Thyroid gland (tissue), 4 donors: ENCODE measurements around the gene PDIK1L. TPM values are rescaled to one million over a fixed set of nuclear protein-coding genes. Genes with fewer than 3 reads are reported as not detected.
A peak's percentile ranks its signal among the peaks of the same experiment; 100 is the strongest.
"Not testable (repeated sequence)": the region's sequence is repeated elsewhere in the genome, so short reads cannot be mapped to it uniquely, and the experiment has no call there.

Experiments
- DNase-seq, 2 donors: peaks; one replicate each; pipeline ENCODE4 v3.0.0-alpha.2; 2019
- H3K27ac ChIP-seq, 3 donors: fragments of 200-600 bp; sonication (generic); 1 replicate in 2 of 3; 2 replicates in 1 of 3; pipeline ENCODE4 v1.5.1; 2016 to 2019; ENCODE audit warnings: mild to moderate bottlenecking in 1 of 3, moderate library complexity in 1 of 3
- H3K27me3 ChIP-seq: fragments of 200-600 bp; sonication (generic); one replicate; pipeline ENCODE4 v1.5.1; 2019
- H3K36me3 ChIP-seq, 2 donors: fragments of 200-600 bp; sonication (generic); one replicate each; pipeline ENCODE4 v1.5.1; 2016 to 2019
- H3K4me1 ChIP-seq, 2 donors: fragments of 200-600 bp; sonication (generic); one replicate each; pipeline ENCODE4 v1.5.1; 2017 to 2019
- H3K4me3 ChIP-seq, 3 donors: fragments of 200-600 bp; sonication (generic); replicated peaks in 1 of 3; 1 replicate in 2 of 3; 2 replicates in 1 of 3; pipeline ENCODE4 v1.5.1; 2016; ENCODE audit warnings: mild to moderate bottlenecking in 1 of 3
- H3K9me3 ChIP-seq: fragments of 200-600 bp; sonication (generic); one replicate; pipeline ENCODE4 v1.5.1; 2017
- POLR2A ChIP-seq, 2 donors: fragments of 450-650 bp; IDR thresholded peaks; one replicate each; pipeline ENCODE4 v1.6.1; 2017; ENCODE audit warnings: antibody characterized with exemption in 2 of 2, mild to moderate bottlenecking in 2 of 2, moderate library complexity in 1 of 2
- WGBS, 2 donors: methylation state at CpG; one replicate each; pipeline ENCODE4 v1.1.5; 2017; 5-methylcytosine and 5-hydroxymethylcytosine counted together
- intact Hi-C: fragments of 100-400 bp; cut with DNase I; formaldehyde crosslinking; loops from one replicate; pipeline ENCODE4 v1.15.1; 2023
- total RNA-seq, 4 donors: library from RNA; depleted of rRNA; stranded (reverse); fragments of >200 nt; gene quantifications; one replicate each; pipeline ENCODE4 v1.2.3, GENCODE V29; 2016
- TF ChIP-seq, protein P1 (sequence below), 6 experiments: fragments of 200-600 bp in 3 of 6; fragments of 450-650 bp in 3 of 6; sonication (generic) in 3 of 6; IDR thresholded peaks; one replicate each; pipeline ENCODE4 v1.5.1; 2016 to 2019; ENCODE audit warnings: antibody characterized with exemption in 6 of 6, mild to moderate bottlenecking in 2 of 6, inconsistent platforms in 1 of 6, moderate library complexity in 1 of 6

The PDIK1L gene
- total RNA-seq, 4 donors from 2014 or later, result 24.2 to 39.0 (median 25.5) TPM

DNA sequence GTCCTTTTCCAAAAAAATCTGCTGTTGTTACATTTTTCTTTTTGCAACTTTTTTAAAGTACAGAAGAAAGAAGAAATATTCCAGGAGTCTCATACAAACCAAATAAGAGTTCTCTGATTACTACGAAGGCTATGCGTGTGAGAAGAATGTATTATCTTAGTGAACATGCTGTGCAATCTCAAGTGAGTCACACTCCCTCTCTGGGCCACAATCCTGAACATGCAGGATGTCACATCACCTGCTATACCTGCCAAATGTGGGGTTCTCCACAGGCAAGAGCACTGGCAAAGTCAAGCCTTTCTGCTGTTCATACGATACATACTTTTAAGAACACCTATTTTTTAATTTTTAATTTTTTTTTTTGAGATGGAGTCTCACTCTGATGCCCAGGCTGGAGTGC lies 22.5 kb upstream of the PDIK1L start:
- TF ChIP-seq, protein P1, sequence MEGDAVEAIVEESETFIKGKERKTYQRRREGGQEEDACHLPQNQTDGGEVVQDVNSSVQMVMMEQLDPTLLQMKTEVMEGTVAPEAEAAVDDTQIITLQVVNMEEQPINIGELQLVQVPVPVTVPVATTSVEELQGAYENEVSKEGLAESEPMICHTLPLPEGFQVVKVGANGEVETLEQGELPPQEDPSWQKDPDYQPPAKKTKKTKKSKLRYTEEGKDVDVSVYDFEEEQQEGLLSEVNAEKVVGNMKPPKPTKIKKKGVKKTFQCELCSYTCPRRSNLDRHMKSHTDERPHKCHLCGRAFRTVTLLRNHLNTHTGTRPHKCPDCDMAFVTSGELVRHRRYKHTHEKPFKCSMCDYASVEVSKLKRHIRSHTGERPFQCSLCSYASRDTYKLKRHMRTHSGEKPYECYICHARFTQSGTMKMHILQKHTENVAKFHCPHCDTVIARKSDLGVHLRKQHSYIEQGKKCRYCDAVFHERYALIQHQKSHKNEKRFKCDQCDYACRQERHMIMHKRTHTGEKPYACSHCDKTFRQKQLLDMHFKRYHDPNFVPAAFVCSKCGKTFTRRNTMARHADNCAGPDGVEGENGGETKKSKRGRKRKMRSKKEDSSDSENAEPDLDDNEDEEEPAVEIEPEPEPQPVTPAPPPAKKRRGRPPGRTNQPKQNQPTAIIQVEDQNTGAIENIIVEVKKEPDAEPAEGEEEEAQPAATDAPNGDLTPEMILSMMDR (IDR thresholded peaks at IDR 0.05), result no peak
- TF ChIP-seq POLR2A (IDR thresholded peaks at IDR 0.05), result no peak
- Histone ChIP-seq H3K27me3 (no peaks in the 10 kb centered on the region), H3K9me3 (no peaks in the 10 kb centered on the region), H3K27ac (no peak overlapping the region), H3K36me3 (no peaks in the 10 kb centered on the region), H3K4me1 (peaks cover 0 to 4% of the 10 kb centered on the region in 2 donors), H3K4me3 (no peak overlapping the region)
- no peak for DNase-seq
- intact Hi-C loops, result no loop called here
- 94% methylated on average over 3 of the region's 3 CpGs for WGBS, 2 donors

DNA sequence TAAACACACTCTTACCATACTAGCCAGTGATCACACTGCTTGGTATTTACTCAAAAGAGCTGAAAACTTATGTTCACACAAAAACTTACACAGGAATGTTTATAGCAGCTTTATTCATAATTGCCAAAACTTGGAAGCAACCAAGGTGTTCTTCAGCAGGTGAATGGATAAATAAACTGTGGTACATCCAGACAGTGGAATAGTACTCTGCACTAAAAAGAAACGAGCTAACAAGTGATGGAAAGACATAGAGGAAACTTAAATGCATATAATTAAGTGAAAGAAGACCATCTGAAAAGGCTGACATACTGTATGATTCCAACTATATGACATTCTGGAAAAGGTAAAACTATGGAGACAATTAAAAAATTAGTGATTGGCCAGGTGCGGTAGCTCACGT lies 20.7 kb upstream of the PDIK1L start:
- Histone ChIP-seq H3K36me3 (no peaks in the 10 kb centered on the region), H3K4me3 (no peak overlapping the region), H3K4me1 (peaks cover 0 to 14% of the 10 kb centered on the region in 2 donors), H3K27me3 (no peaks in the 10 kb centered on the region), H3K27ac (no peak overlapping the region), H3K9me3 (no peaks in the 10 kb centered on the region)
- intact Hi-C loops, result no loop called here
- WGBS, 2 donors, result 89 to 96% methylated on average over 3 of the region's 3 CpGs
- no peak for DNase-seq
- TF ChIP-seq, protein P1 (IDR thresholded peaks at IDR 0.05), result no peak
- TF ChIP-seq POLR2A (IDR thresholded peaks at IDR 0.05), result no peak

DNA sequence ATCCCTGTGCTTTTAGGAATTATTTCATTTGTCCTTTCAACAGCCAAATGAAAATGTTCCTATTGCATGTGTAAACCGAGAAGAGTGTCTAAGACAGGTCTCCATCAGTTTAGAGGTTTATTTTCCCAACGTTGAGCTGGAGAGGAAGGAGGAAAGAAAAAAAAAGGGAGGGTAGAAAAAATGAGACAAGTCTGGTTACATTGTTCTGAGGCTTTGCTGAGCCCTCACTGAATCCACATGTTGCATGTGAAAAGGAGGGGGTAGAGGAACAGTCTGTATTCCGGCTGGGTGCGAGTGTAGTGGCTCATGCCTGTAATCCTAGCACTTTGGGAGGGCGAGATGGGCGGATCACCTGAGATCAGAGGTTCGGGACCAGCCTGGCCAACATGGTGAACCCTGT lies 19.2 kb upstream of the PDIK1L start:
- 55 to 63% methylated on average over 7 of the region's 7 CpGs for WGBS, 2 donors
- no peaks in the 10 kb centered on the region for H3K27me3 ChIP-seq
- DNase-seq, result no peak
- H3K4me3 ChIP-seq, result no peak overlapping the region
- no peak for TF ChIP-seq POLR2A (IDR thresholded peaks at IDR 0.05)
- no peak overlapping the region for H3K27ac ChIP-seq
- H3K9me3 ChIP-seq, result no peaks in the 10 kb centered on the region
- intact Hi-C loops, result no loop called here
- H3K36me3 ChIP-seq, result no peaks in the 10 kb centered on the region
- peaks cover 0 to 14% of the 10 kb centered on the region in 2 donors for H3K4me1 ChIP-seq

DNA sequence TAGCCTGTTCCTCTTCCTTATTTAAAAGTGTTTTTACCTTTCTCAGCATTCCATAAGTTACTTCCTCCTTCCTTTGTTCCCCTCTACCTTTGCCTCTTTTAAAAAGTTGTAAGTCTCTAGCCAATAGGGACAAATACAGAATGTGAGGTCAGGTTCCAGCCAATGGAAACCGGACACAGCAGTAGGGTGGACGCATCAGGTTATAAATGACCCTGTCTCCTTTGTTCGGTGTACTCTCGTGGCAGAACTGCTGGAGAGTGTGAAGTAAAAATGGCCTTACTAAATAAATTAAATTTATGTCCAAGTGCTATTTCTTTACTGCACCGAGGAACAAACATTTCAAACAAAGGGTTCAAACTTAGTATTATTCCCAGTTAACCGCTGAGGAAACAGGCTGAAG lies 18.1 kb upstream of the PDIK1L start:
- peak overlapping the region in 1 of 3 donors; percentile 33 for H3K27ac ChIP-seq
- H3K4me3 ChIP-seq, H3K9me3 ChIP-seq, H3K27me3 ChIP-seq, DNase-seq, intact Hi-C loops, H3K36me3 ChIP-seq: not testable (repeated sequence)
- H3K4me1 ChIP-seq, result peaks cover 0 to 14% of the 10 kb centered on the region in 2 donors
- 53 to 56% methylated on average over 6 of the region's 6 CpGs for WGBS, 2 donors

DNA sequence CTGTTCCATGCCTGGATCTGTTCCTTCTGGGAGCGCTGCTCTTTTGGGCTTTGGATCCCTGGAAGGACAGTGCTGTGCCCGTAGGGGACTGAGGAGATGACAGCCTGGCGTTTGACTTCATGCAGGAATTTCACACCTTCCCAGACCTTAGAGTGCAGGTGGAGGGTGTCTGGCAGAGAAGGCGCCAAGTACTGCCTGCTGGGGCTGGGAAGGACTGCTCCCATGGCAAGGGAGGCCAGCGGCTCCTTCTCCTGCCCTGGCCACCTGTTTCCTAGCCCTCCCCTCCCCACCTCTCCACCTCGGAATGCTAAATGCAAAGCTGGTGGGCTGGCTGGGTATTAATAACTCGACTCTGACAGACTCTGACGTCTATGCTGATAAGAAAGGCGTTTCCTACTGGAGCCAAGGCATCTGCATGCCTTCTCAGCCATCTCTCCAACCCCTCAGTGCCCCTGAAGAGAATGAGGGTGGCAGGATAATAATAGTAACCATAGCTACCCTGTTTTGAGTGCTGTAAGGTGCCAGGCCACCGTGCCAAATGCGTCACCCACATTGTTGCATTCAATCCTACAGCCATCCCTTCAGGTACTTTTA lies 17.5 kb upstream of the PDIK1L start:
- Histone ChIP-seq H3K27me3 (no peaks in the 10 kb centered on the region), H3K9me3 (no peaks in the 10 kb centered on the region), H3K36me3 (no peaks in the 10 kb centered on the region), H3K27ac (peak overlapping the region in 2 of 3 donors; percentile 33 to 35), H3K4me3 (no peak overlapping the region), H3K4me1 (peaks cover 0 to 14% of the 10 kb centered on the region in 2 donors)
- TF ChIP-seq, protein P1 (IDR thresholded peaks at IDR 0.05), result no peak
- TF ChIP-seq POLR2A (IDR thresholded peaks at IDR 0.05), result no peak
- DNase-seq, result no peak
- 31 to 37% methylated on average over 10 to 11 of the region's 11 CpGs for WGBS, 2 donors
- intact Hi-C loops, result no loop called here

DNA sequence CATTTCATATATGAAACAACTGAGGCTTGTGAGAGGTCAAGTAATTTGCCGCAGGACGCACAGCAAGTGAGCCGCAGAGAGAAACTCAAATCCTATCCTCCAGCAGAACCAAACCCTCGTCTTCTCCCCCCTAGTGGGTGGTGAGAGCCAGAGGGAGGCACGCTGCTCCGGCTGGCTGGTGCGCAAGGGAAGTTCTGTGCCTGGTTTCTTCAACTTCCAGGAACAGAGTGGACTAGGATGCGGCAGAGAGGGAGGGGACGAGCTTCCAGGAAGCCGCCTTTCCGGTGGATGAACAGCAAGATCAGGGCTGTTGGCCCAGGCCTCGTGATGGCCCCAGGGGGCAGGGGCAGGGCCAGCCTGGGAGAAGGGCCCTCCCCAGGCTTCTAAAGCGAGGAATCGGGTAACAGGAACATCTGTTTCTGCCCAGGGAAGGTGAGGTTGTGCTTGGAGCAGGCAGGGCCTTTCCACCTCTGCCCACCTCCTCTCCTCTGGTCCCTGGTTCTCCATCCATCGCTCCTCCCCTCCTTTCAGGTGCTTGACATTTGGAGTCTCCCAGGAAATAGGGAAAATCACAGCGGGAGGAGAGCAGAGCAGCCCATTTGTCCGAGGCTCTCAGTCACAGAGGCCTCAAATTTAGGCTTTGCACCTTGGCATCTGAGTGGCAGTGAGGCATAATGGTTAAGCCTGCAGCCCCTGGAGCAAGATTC lies 16.8 kb upstream of the PDIK1L start:
- peak; percentile 26 to 55 for DNase-seq
- Histone ChIP-seq H3K36me3 (no peaks in the 10 kb centered on the region), H3K4me3 (no peak overlapping the region), H3K4me1 (peaks cover 0 to 14% of the 10 kb centered on the region in 2 donors), H3K27me3 (no peaks in the 10 kb centered on the region), H3K27ac (peak overlapping the region in 2 of 3 donors; percentile 33 to 35), H3K9me3 (no peaks in the 10 kb centered on the region)
- intact Hi-C loops, result no loop called here
- no peak for TF ChIP-seq POLR2A (IDR thresholded peaks at IDR 0.05)
- TF ChIP-seq, protein P1 (IDR thresholded peaks at IDR 0.05), result no peak
- 44 to 48% methylated on average over 17 of the region's 17 CpGs for WGBS, 2 donors
